GM10266 (cell line): ENCODE results near the gene PDLIM3.

Experiments
- DNase-seq: peaks from one replicate; pipeline ENCODE4 v3.0.0; 2012; ENCODE audit errors: extremely low spot score
- CTCF ChIP-seq: IDR thresholded peaks from 2 replicates; pipeline ENCODE4 v1.5.1; 2012; ENCODE audit warnings: mild to moderate bottlenecking, low read depth; ENCODE audit not compliant: control insufficient read depth, insufficient read depth; ENCODE audit errors: missing control alignments

The PDLIM3 gene

GRCh38 chr4:185463541-185463940 lies 71.8 kb downstream of the PDLIM3 start:
- no peak for DNase-seq
- TF ChIP-seq CTCF = no peak

DNA sequence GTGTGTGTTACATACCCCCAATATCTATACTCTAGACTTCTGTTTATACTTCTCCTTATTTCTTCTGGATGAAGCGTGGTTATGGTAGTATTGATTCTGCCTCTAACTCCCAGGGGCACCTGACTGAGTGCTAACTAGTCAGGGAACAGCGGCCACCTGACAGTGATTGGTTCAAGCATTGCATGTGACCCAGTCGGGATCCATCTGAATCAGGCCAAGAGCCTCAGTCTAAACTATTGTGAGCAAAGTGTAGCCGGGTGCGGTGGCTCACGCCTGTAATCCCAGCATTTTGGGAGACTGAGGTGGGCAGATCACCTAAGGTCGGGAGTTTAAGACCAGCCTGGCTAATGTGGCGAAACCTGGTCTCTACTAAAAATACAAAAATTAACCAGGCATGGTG lies 73.7 kb downstream of the PDLIM3 start:
- no peak for DNase-seq
- no peak for TF ChIP-seq CTCF

- DNase-seq = no peak
These were observed 78.2 kb downstream of the PDLIM3 start for GRCh38 chr4:185457136-185457535.

DNA sequence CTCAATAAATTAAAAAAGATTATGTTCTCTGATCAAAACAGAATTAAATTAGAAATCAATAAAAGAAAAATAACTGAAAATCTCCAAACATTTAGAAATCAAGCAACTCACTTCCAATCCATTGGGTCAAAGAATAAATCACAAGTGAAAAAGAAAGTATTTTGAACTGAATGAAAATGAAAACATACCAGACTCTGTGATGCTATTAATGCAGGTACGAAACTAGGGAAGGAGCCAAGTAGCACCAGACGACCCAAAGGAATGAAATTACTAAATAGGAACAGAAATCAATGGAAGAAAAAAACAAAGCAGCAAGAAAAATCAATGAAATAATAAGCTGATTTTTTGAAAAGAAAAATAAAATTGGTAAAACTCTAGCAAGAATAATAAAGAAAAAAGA lies 79.2 kb downstream of the PDLIM3 start:
- TF ChIP-seq CTCF = no peak
- DNase-seq = no peak

More at GRCh38 chr4:185457136-185457535, 78.2 kb downstream of the PDLIM3 start:
- no peak for TF ChIP-seq CTCF
